ENCODE measurements around the gene INPP5E.

The INPP5E gene

DNA sequence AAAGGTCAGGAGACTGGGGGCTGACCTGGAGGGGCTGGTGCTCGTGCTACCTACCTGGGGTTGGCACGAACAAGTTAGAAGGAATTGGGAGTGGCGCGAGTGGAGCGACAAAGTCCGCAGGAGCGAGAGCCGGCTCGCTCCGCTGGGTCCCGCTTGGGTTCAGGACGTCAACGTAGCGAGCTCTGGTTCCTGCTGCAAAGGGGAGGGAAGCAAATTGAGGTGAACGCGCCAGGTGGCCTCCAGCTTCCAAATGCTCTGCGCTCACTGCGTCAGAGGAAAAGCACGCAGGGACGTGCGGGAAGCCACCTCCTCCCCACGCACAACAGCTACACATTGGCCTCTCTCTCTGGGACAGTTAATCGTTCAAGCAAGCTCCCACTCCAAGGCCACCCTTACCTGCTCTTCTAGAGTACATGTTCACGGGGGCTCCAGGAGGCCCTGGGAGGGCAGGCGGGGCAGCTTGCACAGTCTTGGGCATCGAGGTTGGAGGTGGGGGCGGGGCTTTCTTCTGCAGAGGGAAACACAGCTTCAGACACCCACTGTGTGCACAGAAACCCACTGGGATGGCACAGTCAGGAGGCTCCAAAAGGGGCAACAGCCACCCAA lies 7.6 kb upstream of the INPP5E start:
- DNase-seq (ENCODE audit: low spot score) = no peak

GRCh38 chr9:136445799-136446198 lies 6.2 kb upstream of the INPP5E start:
- DNase-seq (ENCODE audit: low spot score) = no peak

- no peak for DNase-seq (ENCODE audit: low spot score)
Observed at GRCh38 chr9:136444102-136444501, 4.5 kb upstream of the INPP5E start.

DNA sequence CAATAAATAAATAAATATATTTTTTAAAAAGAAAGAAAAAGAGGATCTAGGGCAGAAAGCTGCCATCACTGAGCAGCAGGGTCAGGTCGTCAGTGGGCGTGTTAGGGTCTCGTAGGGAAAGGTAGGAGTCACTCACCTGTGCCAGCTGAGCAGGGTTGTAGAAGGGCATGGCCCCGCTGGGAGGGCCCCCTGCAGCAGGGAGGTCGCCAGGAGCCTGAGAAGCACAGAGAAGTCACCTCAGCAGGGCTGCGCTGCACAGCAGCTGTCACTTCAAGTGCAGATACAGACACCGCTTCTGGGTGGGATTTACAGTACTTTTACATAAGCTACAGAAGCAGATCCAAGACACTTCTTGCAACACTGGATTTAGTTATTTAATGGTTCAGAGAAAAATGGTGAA lies 4.0 kb upstream of the INPP5E start:
- DNase-seq (ENCODE audit: low spot score) = no peak

DNA sequence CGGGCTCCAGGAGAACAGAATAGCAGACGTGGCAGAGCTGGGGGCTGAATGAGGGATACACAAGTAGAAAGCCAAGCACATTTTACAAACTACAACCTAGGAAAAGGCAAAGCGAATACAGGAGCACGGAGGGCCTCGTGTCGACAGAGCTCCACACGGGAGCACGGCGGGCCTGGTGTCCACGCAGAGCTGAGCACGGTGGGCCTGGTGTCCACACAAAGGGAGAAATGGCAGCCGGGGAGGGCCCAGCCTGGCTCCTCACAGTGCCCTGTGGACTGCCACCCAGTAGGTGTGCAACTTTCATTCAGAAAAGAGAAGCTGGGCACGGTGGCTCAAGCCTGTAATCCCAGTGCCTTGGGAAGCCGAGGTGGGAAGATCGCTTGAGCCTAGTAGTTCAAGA lies 3.4 kb upstream of the INPP5E start:
- DNase-seq (ENCODE audit: low spot score) = no peak

DNA sequence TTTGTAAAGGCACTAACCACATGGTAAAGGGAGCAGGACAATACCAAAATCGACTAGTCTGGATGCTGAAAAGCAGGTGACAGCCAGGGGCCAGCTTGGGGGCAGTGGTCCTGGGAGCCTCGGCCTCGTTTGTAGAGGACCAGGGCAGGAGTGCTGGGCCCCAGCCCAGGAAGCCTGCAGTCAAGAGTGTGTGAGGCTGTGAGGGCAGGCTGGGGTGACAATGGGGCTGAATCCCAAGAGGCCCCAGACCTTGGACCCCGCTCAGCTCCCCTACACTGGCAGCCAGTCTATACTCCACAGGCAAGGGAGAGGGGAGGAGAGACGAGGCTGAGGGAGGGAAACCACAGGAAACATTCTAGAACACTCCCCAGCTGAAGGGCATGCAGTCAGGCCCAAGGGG lies 2.6 kb upstream of the INPP5E start:
- DNase-seq (ENCODE audit: low spot score) = no peak

DNA sequence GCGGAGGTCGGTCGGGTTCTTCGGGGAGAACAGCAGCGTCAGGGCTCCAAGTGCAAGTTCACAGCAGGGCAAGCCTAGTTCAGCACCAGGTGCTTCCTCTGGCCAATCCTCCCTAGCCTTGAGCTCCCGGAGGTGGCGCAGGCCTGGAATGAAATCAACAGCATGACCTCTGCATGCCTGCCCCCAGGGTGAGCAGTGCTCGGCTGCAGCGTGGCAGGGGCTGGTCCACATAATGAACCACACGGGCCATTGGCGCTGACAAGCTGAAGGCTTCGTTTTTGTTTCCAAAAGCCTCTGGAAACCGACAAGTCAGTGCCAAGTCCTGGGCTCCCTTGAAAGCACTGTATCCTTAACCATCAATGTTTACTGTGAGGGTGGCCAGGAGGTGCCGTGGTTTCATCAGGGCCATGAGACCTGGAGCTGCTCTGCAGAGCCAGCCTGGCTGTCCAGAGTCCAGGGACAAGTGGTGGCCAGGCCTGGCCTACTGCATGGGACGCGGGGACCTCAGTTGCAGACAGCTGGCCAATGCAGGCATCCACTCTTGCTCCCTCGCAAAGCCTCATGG lies 2.1 kb upstream of the INPP5E start:
- no peak for DNase-seq (ENCODE audit: low spot score)

DNA sequence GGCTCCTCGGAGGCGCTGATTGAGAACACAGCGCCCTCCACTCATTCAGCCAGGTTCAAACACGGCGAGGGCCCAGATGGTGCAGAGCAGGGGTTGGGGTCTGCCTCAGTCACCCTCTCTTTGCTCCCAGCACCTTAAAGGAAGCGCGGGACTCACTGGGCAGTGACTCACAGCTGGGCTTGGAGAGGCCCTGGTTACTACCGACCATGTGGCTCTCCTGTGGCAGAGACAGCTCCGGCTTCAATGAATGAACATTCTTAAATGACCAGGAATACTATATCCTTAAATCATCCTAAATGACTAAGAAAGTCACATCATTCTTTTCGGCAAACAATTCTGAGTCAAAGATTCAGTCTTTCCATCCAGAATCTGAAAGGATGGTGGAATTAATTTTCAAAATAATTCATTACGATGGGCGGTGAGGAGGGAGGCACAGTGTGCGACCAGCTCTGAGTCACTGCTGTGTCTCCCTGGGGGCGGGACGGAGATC lies 1.6 kb upstream of the INPP5E start:
- no peak for DNase-seq (ENCODE audit: low spot score)

GRCh38 chr9:136438548-136439480 lies 831 bp downstream of the INPP5E start:
- DNase-seq (ENCODE audit: low spot score) = peak; percentile 63

DNA sequence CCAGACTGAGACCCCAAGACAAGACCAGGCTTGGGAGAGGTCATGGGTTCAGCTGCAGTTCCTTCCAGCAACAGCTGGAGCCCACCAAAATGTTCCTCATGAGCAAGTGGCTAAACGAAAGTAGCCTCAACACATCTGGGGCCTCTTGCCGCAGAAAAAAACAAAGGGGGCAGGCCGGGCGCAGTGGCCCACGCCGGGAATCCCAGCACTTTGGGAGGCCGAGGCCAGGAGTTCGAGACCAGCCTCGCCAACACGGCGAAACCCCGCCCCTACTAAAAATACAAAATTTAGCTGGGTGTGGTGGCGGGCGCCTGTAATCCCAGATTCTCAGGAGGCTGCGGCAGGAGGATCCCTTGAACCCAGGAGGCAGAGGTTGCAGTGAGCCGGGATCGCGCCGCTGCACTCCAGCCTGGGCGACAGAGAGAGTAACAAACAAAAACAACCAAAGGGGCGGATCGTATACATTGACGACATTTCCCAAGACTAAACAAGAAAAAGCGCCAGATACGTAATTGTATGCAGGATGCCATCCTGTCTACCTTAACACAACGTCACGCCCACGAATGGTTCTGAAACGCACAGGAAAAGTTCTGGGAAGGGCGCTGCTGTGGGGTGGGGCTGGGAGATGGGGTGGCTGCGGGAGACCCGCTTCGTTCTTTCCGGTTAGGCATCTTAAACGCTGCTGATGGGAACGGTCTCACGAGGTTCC lies 1.7 kb downstream of the INPP5E start:
- DNase-seq (ENCODE audit: low spot score) = no peak

GRCh38 chr9:136437430-136437829 lies 2.2 kb downstream of the INPP5E start:
- DNase-seq (ENCODE audit: low spot score) = peak; percentile 70

DNA sequence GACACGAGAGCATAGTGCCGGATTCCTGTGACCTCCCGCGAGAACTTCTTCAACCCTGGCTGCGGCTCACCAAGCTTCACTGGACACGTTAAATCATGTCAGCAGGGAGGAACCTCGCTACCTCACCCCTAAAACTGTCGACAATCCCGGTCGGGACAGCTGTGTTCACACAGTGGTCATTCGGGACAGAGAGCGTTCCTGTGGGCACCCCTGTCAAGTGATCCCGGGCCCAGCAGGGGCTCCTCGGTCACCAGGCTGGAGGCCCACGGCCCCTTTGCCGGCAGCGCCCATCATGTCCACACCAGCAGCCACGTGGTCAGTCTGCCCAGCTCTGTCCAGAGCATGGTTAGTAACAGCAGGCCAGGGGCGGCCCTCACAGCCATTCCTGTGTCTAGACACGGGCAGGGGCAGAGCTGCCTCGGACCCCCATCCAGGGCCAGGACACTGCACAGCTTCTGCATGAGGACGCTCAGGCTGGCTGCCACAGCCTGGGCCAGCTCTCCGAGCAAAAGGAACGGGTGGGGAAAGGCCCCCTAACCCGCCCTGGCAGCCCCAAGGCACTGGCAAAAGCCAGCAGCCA lies 3.5 kb downstream of the INPP5E start:
- DNase-seq (ENCODE audit: low spot score) = no peak

GRCh38 chr9:136434580-136435169 lies 5.0 kb downstream of the INPP5E start:
- DNase-seq (ENCODE audit: low spot score) = no peak

DNA sequence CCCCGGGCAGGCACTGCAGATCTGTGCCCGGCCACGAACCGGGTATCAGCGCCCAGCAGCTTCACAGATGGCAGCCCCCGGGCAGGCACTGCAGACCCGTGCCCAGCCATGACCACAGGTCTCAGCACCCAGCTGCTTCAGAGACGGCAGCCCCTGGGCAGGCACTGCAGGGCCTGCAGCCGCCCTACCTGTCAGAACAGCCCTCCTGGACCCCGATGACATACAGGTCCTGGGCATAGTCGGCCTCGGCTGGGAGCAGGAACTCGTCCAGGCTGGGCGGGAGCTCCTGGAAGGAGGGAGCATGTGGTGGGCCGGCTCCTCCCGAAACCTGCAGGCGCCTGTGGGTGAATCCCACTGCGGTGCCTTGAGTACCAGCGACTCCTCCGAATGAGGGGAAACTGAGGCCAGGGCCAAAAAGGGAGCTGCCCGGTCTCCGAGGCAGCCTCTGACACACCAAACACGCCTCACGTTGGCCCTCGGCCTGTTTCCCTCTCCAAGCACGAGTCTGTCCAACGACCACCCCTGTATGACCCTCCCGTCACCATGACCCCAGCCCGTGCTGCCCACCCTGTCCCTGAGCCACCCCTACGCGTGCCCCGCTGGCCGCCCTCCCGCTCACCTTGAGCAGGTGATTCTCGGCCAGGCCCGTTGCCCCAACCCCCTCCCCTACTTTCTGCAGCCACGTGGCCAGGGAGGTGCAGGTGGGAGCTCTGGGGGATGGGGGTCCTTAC lies 5.6 kb downstream of the INPP5E start:
- DNase-seq (ENCODE audit: low spot score) = no peak

GRCh38 chr9:136433043-136433715 lies 6.5 kb downstream of the INPP5E start:
- no peak for DNase-seq (ENCODE audit: low spot score)

GRCh38 chr9:136432591-136432990 lies 7.1 kb downstream of the INPP5E start:
- DNase-seq (ENCODE audit: low spot score) = no peak

DNA sequence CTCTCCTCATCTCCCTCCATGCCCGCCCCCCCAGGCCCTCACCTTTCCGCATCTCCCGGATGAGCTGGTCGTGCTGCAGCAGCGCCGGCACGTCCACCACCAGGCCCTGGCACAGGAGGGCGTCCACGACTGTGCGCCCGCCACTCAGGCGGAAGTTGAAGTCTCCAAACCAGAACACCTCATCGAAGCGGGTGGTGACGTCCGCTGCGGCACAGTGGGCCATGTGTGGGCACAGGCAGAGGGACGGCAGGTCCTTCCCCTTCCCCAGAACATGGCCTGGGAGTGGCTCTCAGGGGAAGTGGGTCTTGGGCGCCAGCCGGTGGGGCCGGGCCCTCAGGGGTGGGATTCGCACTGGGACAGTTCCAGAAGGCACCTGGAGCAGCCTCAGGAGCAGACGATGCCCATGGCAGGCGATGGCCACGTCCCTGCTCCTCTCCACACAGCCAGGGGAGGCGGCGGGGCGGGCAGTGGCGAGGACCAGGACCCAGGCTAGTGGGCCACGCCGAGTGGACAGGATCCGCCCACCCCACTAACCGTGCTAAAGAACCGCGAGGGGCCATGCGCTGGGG lies 7.8 kb downstream of the INPP5E start:
- DNase-seq (ENCODE audit: low spot score) = no peak

GRCh38 chr9:136430588-136431234 lies 8.9 kb downstream of the INPP5E start:
- no peak for DNase-seq (ENCODE audit: low spot score)

DNA sequence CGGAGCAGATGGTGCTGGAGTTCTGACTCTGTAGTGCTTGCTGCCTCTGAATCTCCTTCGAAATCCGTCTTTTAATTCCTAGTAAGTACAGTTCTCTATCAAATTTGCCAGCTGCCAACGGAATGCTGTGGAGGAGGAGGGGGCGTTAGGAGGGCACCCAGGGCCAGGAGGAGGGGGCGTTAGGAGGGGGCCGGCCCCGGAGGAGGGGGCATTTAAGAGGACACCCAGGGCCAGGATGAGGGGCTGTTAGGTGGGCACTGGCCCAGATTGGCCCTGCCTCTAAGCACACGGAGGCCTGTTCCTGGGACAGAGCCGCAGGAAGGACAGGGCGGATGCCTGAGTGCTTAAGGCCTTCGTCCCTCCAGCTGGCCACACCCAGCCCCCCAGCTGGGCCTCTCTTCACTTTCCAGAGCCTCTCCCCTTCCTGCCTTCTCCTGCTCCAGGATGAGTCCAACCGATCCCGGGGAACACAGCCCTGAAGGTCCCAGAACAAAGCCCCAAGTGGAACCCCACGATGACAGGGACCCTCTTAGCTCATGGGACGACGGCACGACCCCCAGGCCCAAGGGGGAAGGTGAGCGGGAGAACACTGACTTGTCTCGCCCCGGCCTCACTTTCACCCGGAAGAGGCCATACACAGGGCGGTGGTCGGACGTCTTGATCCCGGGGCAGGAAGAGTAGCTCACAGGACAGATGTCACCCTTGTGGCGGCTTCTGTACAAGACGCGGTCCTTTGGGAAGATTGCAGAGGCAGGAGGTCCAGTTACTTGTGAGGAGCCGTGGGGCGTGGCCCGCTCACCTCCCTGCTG lies 9.8 kb downstream of the INPP5E start:
- no peak for DNase-seq (ENCODE audit: low spot score)

Measured in AG20443 (cell line).